ENCODE results near the gene RPS19BP1.

DNA sequence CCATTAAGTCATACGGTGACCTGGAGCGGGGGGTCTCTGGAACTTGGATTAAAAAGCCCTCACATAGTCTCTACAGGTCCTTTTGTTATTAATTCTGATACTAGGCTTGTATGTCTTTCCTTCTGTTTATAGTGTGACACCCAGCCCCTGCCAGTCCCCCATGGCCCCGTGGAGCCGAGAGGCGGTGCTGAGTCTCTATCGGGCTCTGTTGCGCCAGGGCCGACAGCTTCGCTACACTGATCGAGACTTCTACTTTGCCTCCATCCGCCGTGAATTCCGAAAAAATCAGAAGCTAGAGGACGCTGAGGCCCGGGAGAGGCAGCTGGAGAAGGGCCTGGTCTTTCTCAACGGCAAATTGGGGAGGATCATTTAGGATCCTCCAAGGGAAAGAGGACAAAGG is 28.5 kb downstream of the RPS19BP1 start:
- TF ChIP-seq, protein P1, sequence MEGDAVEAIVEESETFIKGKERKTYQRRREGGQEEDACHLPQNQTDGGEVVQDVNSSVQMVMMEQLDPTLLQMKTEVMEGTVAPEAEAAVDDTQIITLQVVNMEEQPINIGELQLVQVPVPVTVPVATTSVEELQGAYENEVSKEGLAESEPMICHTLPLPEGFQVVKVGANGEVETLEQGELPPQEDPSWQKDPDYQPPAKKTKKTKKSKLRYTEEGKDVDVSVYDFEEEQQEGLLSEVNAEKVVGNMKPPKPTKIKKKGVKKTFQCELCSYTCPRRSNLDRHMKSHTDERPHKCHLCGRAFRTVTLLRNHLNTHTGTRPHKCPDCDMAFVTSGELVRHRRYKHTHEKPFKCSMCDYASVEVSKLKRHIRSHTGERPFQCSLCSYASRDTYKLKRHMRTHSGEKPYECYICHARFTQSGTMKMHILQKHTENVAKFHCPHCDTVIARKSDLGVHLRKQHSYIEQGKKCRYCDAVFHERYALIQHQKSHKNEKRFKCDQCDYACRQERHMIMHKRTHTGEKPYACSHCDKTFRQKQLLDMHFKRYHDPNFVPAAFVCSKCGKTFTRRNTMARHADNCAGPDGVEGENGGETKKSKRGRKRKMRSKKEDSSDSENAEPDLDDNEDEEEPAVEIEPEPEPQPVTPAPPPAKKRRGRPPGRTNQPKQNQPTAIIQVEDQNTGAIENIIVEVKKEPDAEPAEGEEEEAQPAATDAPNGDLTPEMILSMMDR (IDR thresholded peaks at IDR 0.05; ENCODE audit: borderline replicate concordance, extremely low read depth, low read length, poor library complexity, severe bottlenecking), result no peak
- no peak for TF ChIP-seq EZH2 (IDR thresholded peaks at IDR 0.05; ENCODE audit: borderline replicate concordance, low read depth, low read length, severe bottlenecking)

All from DND-41 (cell line).